OCI-M1 (cell line): ENCODE data around the gene TOP2B.
A peak's percentile ranks its signal among the peaks of the same experiment; 100 is the strongest.

Source experiments
- DNase-seq: peaks from one replicate; lab custom pipeline; 2025; lab: John Stamatoyannopoulos, UW

The TOP2B gene

GRCh38 chr3:25620493-25620892 is 44.2 kb downstream of the TOP2B start:
- DNase-seq, result no peak

GRCh38 chr3:25619382-25619781 is 45.3 kb downstream of the TOP2B start:
- DNase-seq, result no peak

- DNase-seq, result no peak
Measured at GRCh38 chr3:25618028-25618427, 46.7 kb downstream of the TOP2B start.

GRCh38 chr3:25611193-25611592 is 53.5 kb downstream of the TOP2B start:
- DNase-seq, result no peak

GRCh38 chr3:25610779-25611178 is 53.9 kb downstream of the TOP2B start:
- DNase-seq, result no peak

DNA sequence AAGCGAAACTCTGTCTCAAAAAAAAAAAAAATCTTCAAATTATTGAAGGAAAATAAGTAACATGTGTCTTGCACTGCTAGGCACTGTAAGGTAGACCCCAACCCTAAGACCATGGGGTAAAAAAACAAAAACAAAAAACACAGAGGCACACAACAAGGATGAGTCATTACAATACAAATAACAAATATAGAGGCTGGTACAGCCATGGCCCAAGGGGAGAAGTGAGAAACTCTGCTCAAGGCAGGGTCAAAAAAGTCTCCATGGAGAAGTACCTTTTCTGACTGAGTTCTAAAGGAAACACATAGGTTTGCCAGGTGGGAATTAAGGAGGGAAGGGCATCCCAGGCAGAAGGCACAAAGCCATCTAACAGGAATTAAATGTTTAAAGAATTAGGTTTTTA is 54.5 kb downstream of the TOP2B start:
- no peak for DNase-seq

DNA sequence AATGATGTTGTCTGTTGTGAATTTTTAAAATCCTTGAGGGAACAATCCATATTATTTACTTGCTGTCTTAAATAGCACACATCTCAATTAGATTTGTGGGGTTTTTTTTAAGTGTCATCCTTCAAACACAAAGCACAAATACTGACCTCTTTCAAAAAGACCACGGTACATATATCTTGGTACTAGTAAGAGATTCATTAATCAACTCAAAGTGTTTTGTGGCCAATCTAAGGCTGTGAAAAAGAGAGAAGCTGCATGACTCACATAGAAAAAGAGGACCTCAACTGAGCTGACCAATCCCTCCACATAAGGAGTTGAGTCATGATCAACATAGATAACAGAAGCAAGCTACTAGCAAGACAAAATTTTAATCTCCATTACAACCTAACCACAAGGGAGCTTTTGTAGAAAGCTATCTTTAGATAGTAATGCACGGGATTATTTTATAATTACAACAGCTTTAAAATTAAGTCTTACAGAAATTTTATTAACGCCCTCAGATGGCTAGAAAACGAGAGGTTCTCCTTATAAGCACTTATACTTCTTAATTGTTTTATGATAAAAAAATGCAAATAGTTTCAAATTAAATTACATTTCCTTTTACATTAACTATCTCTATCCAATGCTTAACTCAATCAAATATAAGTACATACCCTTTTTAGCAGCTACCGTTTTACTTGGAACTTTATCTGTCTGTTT is 60.5 kb downstream of the TOP2B start:
- DNase-seq, result peak; percentile 94

DNA sequence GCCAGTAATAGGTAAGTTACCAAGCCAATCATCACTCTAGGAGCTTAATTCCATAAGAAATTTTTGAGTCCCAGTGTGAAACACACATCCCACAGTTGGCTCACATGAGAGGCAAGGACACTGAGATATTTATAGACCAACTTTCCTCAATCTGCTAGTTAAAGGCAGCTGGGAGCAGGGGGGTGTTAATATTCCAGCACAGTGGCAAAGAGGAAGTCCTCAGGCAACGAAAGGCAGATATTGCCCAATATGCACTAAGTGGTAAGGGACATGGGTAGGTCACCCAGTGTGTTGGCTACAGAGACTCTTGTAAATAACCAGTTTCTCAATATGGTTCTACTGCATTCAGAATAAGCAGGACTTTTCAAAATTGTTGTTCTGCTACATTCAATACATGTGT is 61.0 kb downstream of the TOP2B start:
- DNase-seq, result peak; percentile 86

DNA sequence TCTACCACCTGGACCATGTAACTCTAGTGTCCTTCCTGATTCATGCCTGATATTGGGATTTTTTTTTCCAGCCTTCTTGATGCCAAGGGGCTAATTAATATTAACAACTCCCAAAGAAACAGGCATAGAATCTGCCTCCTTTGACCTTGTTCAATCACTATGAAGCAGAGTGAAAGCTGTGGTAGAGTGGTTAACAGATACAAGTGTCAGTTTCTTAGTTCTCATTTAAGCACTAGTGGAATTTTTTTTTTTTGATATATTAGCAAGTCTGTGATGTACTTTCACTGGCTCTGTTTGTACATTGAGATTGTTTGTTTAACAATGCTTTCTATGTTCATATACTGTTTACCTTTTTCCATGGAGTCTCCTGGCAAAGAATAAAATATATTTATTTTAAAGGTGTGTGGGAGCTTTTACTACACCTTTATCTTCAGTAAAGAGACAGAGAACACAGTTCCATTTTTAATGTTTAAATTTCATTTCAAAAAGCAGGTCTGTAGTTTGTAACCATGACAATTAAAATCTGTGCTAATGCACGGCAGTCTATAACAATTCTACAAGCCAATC is 67.1 kb downstream of the TOP2B start:
- DNase-seq, result no peak

DNA sequence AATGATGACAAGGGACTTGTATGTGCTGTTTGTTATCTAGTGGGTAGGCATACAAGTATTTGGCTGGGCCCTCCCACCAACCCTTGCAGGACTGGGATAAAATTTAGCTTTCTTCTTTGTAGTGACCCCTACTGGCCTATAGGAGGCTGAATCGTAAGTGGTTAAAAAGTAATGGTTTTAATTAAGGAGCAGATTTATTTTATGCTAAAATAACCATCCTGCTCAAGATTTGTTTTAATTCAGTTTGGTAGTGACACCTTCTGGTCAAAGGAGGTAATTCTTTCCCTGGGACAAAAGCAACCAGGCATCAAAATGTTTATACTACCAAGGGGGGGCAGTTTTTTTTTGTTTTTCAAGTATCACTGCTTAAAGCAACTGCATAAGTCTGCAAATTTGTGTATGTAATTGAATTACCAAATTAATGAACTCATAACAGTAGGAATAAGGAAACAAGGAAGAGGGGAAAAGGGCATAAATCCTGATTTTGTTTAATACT is 70.7 kb downstream of the TOP2B start:
- peak; percentile 73 for DNase-seq

DNA sequence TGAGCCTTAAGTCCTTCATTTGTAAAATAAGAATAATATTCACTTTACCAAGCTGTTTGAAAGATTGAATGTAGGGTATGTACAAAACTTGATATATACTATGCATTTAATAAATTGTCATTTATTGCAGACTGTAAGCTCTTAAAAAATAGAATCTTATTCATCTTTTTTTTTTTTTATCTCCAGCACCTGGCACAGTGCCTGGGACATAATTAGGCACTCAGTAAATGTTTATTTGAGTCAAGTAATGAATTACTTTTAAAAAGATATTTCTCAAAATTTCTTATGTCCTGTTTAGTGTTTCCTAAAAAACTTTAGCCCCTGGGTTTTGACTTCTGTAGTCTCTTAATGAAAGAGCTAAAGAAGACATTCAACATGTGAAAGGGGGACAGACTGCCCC is 71.7 kb downstream of the TOP2B start:
- DNase-seq, result no peak

DNA sequence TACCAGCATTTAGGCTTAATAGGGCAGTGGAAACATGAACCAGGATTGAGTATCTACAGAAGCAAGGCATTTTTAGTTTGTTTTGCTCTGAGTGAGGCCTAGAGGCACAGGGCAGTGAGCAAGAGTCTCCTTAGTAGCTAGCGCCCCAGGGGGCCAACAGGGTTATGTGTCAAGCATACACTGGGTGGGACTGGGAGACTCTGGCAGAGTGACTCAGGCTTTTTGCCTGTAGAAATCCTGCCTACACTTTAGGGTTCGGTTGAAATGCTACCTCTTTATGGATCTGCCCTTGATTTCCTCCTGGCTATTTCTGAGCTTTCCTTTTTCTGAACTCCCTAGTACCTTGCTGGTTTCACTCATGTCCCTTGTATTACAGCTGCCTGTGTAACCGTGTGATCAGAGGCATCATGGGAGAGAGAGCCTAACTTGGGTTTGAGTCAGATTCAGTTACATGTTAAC is 72.2 kb downstream of the TOP2B start:
- peak; percentile 51 for DNase-seq

DNA sequence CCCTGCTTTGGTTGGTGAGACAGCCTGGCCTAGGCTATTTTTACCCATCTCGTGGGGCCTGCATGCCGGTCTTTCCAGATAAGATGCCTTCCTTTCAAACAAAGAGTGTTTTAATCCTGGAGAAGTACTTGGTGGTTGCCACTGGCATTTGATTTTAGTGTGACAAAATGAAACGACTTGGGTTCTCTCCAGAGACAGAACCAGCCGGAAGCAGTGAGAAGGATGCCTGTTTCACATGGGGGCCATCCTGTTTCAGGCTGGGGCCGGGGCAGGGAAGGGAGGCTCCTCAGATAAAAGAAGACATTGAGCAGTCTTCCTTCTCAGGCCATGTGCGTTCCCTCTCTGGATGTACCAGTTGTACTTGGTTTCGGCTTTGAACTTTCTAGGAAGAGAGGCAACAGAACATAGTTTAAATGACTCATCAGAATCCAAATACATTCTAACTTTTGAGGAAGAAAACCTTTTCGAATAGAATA is 74.9 kb downstream of the TOP2B start:
- DNase-seq, result peak; percentile 43

DNA sequence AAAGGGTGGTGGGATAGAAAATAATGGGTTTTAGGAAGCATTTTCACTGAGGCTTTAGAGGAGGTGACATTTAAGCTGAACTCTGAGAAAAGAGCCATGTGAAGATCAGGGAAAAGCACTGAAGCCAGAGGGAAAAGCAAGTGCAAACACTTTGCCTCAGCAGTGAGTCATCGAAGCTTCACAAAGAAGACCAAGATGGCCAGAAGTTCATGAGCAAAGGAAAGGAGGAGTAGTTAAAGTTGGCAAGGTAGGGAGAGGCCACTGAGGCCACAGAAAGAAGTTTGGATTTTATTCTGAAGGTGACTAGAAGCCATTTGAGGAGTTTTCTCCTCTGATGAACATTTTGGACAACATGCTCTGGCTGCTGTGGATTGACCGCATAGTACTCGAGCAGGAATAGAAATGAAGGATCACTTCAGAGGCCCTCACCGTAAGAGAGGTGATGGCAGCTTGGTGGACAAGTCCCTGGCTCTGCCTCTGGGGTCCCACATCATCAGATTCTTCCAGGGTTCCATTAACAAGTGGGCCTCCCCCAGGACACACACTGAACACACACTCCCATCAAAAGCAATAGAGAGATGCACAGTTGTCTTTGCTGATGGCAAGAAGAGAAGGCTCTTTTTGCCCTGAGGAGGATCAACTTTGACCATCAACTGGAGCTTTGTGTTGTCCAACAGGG is 75.5 kb downstream of the TOP2B start:
- DNase-seq, result no peak

DNA sequence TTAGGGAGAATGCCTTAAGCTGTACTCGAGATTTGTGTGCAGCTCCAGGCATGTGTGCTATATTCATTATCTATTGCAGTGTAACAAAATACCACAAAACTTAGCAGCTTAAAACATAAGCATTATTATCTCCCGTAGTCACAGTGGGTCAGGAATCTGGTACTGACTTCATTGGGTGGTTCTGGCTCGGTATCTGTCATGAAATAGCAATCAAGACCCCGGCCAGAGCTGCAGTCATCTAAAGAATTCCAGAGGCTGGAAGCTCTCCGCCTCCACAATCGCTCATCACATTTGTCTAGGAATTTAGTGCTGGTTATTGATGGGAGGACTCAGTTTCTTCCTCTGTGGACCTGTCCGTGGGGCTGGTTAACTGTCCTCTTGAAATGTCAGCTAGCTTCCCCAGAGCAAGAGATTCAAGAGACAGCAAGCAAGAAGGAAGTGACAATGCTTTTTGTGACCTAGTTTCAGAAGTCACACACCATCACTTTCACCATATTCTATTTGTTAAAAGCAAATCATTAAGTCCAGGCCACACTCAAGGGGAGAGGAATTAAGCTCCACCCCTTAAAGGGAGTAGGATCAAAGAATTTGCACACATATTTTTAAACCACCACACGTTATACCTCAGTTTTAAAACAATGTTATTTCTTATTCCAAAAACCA is 76.1 kb downstream of the TOP2B start:
- no peak for DNase-seq

GRCh38 chr3:25587975-25588374 is 76.7 kb downstream of the TOP2B start:
- no peak for DNase-seq

GRCh38 chr3:25587526-25587925 is 77.2 kb downstream of the TOP2B start:
- no peak for DNase-seq

GRCh38 chr3:25587094-25587493 is 77.6 kb downstream of the TOP2B start:
- DNase-seq, result no peak

- no peak for DNase-seq
Measured at GRCh38 chr3:25586553-25586952, 78.2 kb downstream of the TOP2B start.

GRCh38 chr3:25586167-25586505 is 78.6 kb downstream of the TOP2B start:
- DNase-seq, result no peak

DNA sequence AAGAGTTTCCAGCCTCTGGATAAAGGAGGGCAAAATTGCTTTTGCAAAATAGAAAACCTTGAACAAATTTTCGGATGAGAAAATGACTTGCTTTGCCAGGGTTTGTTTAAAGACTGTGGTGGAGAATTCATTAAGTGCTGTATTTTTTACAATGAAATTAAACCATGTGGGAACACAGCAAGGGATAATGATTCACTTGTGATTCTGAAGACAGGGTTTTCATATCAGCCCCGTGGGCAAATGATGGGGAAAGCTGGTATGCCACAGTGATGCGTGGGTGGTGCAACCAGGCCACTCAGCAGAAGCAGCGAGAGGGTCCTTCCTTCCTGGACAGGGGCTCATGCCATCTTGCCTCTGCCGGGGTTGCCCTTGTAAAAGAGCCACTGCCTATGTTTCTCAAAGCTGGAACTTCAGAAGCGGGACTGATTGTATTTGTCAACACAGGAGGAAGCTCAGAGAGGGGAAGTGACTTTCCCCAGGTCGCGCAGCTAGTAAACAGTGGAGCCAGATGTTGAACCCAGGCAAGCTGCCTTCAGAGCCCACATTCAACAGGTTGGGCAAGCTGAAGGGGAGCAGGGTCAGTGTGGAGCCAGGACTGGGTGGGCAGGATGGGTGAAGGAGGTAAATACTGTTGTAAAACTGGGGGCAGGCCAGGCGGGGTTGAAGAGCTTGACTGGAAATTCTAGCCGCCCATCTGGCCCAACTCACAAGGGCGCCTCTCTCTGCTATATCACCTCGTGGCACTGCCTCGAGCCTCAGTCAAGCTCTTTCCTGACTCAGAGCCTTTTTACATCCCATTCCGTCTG is 79.1 kb downstream of the TOP2B start:
- no peak for DNase-seq
